Measurements from ENCODE around the gene TCF12.

TCF12 gene

DNA sequence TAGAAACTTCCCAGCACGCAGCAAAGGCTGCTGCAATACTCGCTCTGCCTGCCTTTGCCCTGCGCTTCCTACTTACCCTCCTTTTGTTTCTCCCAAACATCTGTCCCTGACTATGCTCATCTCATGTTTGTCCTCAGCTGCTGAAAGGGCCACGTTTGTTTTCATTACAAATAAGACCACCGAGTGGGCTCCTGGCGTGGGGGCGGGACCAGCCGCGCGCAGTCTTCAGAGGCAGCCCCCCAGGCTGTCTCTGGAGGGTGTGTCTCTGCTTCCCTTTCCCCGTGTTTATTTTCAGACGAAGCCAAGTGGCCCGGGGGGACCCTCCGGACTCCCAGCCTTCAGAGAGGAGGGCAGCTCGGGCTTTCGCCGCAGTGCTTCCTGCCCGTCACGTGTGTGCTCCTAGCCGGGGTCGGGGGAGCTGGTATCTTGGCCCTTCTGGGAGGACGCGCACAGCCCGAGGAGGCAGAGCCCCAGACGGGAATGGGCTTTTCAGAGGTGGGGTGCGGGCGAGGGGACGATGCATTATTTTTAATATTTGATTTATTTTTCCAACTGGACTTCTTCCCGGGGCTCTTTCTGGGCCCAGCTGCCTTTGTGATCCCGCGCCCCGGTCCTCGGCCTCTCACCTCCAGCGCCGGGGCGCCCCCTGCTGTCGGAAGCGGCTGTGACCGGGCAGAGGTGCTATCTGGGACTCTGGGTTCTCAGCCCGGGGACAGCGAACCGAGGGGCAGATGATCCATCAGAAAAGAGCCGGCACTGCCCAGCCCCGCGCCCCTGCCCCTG lies 387.9 kb downstream of the TCF12 start:
- DNase-seq: peak; percentile 80

DNA sequence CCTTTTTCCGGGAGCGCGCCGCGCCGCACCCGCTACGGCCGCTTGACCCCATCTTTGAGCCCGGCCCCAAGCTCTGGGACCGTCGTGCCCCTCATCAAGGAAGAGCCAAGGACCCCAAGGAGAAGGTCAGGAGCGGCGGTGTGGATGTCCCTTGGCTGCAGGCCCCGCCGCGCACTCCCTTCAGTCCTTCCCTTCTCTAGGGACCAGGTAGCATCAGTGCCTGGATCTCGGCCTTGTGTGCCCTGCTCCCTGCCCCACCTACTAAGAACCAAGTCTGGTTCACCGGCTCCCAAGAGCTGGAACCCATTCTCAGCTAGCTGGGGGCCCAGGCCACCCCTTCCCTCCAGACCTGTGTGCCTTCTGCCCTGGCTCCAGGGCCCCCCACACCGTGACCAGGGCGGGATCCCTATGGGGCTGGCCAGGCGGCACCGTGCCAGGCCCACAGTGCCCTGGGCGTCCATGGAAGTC lies 388.5 kb downstream of the TCF12 start:
- no peak for DNase-seq

DNA sequence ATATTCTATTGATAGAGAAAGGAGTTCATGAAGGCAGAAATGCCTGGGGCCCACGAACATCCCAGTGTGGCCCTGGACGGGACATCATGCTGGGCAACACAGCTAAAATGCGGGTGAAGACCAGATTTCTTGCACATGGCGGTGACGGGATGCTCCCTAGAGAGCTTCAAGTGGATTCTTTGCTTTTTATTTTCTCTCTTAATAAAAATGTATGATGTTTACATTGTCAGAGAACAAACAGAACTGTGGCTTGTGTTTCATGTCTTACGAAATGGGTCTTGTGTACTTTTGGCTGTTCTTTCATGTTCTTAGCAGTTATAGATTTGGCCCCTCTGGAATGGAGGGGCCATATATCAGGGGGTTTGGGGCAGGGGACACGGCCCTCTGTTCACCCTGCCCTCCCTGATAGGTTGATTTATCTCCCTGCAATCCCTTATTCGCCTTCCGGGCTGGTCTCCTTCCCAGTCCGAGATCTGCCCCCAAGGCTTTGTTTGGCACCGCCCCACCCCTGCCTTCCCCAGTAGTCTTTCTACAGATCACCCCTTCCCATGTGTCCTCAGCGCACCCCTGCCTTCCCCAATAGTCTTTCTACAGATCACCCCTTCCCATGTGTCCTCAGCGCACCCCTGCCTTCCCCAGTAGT lies 389.2 kb downstream of the TCF12 start:
- DNase-seq: no peak

DNA sequence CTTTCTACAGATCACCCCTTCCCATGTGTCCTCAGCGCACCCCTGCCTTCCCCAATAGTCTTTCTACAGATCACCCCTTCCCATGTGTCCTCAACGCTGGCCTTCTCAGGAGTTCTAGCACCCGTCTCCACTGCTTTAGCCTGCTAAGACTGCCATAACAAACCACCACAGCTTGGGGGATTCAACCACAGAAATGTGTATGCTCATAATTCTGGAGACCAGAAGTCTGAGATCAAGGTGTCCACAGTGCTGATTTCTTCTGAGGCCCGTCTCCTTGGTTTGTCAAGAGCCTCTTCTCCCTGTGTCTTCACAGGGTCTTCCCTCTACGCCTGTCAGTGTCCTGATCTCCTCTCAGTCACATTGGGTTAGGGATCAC lies 389.7 kb downstream of the TCF12 start:
- no peak for DNase-seq

DNA sequence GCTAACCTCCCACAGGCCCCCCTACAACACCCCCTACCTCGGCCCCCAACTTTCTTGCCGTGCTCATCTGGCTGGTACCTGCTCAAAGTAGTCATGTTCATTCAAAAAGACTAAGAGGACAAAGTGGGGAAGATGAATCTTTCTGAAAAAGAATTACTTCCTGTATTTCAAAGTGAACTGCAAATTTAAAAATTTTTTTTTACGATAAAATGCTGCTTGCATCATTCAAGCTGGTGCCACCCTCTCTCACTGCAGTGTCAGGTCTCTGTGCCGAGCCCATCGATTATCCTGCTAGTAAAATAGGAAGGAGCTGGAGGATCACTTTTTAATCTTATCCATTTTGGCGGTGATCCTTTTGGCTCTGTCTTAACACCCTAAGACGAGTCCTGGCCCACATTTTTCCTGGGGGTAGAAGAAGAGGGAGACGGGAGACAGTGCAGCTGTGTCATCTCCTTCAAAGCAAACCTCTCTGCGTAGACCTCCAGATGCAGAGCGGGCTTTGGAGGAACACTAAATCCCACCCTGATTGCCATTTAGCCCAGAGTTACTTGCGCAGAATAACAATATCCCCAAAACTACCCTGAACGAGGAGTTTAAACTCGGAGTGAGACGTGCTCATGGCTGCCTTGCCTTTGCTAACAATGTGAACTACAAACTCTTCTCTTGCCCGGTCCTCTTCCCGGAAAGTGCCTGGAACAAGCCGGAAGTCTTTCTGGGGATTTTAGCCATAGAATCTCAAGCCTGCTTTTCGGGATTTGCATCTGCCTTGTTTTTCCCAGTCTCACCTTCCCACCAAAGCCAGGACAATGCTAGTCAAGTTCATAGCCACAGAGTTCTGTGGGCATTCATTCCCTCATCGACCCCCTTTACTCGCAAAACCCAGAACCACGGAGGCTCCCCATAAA lies 391.7 kb downstream of the TCF12 start:
- DNase-seq: no peak

DNA sequence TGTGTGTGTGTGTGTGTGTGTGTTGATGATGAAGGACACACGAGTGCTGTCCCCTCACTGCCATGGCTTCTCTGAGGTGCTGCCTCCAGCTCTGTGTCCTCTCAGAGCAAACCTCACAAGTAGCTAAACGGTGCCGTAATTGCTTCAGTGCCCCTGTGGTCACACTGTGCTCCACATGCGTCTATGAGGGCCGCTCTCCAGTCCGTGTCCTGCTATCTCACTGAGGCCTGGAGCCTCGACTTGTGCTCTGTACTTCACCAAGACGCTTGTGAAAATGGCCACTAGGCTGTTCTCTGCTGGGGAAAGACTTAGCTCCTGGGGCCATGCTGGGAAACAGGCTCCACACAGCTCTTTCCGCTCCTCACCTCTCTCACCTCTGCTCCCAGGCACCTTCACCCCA lies 392.4 kb downstream of the TCF12 start:
- no peak for DNase-seq

DNA sequence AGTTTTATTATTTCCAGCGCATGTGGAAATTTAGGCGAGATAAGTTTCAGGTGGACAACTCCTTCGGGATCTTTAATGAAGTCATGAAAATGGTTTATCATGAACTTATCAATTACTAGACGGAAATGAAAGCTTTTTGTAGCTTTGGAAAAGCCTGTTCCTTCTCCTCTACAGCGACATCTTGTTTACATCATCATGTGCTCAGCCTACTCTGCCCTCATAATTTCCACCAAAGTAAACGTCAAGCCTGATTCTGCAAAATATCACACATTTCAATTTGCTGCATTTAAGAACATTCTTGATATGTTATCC lies 393.5 kb downstream of the TCF12 start:
- no peak for DNase-seq

DNA sequence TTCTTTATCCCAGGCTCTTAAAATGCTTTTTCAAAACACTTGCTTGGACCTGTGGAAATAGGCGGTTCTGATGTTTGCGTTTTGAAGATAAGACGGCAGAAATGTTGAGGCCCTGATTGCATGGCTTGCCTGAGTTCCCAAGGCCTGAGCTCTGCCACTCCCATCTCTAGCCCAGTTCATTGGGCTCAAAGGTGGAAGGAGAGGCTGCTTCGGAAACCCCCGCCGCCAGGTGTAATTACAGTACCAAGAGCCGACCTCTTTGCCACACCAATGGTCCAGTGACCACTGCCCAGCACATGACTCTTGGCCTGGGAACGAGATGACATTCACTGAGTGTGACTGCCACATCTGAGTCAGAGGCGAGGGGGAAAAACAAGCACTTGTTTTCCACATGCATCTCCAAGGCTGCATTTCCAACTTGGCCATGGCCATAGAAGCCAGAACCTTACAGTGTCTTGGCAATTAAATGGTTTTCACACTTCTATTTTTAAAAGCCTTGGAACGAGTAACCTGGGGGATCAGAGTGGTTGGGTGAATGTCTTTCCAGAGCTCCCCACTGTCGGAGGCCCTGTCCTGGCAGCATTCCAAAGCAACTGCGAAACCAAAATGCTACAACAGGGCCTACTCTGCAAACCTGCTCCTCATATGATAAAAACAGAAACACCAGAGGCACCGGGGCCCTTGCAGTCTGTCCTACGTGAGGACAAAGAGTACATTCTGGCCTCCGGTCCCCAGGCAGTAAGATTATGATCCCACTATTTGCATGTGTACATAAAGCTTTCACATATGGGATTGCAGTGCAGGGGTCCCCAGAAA lies 394.1 kb downstream of the TCF12 start:
- no peak for DNase-seq

DNA sequence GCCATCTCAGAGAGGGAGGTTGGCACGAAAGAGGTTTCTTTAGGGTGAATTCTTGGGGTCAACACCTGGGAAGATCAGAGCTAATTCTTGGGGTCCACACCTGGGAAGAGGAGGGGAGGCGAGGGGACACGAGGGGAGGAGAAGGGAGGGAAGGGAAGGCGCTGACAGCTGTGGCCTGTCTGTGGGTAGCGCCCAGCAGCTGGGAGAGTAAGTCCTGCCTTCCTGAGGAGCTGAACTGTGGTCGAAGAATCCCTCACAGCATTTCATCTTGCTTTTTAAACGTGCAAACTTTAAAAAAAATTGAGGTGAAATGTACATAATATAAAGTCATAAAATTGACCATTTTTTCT lies 394.7 kb downstream of the TCF12 start:
- no peak for DNase-seq

DNA sequence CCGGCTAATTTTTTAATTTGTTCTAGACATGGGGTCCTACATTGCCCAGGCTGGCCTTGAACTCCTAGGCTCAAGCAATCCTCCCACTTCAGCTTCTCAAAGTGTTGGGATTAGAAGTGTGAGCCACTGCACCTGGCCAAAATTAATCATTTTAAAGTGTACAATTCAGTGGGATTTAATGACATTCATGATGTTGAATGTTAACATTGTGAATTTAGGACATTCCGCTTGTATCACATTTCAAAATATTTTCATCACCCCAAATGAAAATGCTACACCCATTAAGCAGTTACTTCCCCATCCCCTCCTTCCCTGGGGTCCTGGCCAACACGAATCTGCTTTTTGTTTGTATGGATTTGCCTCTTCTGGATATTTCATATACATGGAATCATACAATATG lies 395.8 kb downstream of the TCF12 start:
- no peak for DNase-seq

DNA sequence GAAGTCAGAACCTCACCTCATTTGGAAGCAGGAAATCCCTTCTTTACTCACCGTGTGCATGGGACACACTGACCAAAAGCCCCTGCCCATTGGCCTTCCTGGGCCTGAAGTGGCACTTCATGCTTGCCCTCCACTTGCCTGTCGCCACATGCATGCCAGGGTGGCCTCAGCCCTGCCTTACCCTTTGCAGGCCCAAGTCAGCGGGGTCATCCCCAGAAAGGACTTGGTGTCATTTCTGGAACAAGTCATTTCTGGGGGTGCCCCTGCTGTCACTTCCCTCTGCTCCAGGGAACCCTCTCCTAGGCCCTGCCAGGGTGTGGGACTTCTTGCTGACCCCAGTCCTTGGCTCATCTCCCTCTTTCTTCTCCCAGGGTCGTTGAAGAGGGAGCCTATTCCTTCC lies 398.0 kb downstream of the TCF12 start:
- DNase-seq: no peak

DNA sequence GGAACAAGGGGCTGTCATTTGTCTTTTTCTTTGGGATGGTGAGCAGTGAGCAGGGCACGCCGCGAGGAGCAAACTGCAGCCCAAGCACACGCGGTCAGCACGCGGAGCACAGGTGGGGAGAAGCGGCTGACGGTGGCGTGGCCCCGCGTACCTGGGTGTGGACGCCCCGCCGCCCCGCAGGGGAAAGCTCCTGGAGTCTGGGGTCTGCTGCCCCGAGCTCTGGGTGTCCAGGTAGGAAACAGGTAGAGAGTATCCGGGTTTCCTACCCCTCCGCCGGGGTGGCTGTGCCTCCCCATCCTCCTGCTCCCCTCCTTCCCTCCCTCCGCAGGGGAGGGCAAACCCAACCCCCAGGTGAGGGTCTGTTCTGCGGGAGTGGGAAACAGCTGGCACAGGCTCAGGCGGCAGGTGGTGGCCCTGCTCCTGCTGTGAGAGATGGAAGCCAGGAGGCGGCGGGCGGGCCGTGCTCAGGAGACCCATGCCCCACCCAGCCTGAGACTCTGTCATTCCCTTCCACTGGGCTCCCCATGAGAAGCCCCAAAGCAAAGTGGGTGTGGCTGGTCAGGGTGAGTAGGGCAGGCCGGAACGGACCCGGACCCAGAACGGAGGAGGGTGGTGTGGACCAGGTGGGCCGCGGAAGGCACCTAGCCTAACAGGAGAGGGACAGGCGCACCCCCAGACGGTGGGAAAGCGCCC lies 400.9 kb downstream of the TCF12 start:
- no peak for DNase-seq

DNA sequence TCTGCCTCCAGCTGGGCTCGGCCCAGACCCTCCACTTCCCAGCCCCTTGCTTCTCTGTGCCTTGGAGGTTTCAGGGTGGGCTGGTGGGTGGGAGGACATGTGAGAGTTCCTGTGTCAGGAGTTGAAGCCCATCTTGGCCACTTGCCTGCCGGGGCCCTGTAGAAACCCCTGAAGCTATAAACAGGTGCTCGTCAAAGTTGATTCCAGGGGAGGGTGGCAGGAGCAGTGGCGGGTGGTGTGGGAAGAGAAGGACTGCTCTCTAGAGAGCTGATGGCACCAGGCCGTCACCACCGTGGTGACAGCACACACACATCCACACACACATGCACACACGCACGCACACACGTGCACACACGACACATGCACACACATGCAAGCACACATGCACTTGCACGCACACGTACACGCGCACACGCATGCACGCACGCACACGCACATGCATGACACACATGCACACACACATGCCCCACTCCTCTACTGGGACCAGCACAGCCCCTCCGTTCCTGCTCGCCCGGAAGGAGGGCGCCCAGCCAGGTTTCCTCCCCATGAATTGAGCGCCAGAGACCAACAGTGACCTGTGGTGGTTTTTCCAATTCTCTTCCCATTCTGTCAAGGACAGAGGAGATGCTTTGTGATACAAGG lies 401.6 kb downstream of the TCF12 start:
- DNase-seq: no peak

DNA sequence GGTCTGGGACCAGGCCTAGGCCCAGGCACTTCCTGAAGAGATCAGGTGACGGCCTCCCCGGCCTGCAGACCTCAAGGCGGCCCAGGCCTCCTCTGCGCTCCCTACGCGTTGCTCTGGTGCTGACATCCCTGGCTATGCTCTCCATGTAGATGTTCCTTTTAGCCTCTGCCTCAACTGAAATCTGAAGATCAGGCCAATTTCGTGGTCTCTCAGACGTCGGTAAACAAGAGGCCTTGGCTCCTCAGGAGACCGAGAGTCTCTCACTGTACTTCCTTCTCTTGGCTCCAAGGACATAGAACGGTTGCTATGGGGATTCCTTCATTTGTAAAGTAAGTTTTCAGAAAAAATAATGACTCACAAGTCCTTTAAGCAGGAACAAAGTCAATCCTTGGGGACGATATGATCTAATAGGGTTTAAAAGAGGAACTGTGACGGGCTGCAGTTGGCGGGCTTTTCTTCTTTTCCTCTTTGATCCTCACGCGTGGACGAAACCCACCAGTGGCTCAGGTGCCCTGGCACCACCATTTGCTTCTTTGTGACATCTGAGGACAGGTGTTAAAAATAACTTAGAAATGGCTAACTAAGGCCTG lies 402.3 kb downstream of the TCF12 start:
- DNase-seq: no peak

DNA sequence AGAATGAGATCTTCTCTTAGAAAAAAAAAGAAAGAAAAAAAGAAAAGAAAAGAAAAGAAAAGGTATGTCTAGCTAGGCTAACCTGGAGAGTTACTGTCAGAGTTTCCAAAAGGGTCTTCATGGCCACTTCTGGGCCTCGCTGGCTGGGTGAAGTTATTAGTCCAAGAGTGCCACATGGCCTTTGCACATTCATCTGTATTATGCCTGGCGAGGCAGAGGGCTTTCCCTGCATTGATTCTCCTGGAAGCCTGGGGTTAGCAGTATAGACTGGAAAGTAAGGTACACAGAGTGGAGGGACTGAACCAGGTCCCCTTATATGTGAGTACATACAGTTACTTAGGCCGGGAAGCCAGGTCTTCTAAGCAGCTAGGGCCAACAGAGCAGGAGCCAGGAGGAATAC lies 403.0 kb downstream of the TCF12 start:
- DNase-seq: no peak

DNA sequence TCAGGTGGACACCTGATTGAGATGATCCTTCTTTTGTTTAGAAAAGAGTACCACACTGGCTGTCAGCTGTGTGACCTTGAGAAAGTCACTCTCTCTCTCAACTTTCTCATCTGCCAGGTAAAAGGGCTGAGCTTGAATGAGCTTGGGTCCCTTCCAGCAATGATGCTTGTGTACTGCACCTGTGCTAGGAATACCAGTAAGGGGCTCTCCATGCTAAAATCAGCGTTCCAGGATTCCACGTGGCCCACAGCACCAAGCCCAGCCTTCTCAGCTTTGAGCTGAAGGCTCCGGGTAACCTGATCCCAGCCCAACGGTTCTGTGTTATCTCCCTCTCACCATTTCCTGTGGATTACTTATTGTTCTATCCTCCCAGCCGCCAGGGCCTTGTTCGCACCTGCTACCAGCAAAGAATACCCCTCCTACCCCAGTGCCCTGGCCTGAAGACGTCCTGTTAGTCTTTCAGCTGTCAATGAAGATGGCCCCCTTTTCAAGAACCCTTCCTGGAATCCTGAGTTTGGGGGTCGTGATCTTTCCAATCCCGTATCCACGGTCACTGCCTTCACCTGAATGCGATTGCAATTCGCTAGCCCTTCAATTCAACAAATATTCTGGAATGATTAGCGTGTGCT lies 403.6 kb downstream of the TCF12 start:
- no peak for DNase-seq

DNA sequence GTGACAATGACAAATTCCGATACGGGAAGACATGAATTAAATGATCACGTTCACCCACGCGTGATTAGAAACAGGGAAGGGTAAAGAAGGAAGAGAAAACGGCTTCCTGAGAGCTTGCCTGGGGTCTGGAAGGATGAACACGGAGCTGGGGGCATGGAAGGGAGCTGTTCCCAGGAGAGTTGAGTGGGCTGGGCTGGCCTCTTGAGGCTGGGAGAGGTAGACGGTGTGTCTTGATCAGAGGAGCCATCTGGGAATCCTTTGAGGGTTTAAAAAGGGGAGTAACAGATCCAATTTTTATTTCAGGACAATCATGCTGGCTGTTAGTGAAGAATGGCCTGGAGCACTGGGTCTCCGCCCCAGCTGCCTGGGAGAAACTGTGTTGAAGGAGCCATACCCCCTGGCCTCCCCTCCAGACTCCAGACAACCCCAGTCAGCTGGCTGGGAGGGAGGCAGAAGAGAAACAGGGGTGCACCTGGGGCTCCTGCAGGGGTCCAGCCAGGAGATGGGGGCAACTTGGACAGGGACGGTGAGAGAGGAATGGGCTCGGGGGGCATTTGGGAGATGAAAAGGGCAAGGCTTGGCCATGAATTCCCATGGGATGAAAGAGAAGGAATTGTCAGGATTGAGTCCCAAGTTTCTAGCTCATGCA lies 404.3 kb downstream of the TCF12 start:
- no peak for DNase-seq

DNA sequence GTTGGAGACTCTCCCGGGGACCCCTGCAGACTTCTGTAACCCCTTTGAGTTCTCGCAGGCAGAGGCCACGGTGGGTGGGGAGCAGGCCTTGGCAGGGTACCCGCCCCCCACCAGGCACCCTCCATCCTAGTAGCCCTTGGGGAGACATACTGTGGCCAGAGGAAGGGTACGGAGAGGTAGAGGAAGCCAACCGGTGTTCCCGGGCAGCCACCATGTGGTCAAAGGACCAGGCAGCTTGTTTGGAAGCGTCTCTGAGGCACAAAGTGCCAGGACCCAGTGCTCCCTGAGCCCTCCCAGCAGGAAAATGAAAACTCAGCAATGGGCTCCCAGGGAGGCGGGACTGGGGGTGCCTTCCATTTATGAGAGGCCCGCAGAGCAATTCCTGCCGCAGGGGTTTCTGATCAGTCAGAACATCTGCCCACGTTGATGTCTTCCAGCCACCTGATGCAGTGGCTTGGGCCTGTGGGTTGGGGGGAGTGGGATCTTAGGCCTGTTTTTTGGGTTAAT lies 404.9 kb downstream of the TCF12 start:
- DNase-seq: no peak

DNA sequence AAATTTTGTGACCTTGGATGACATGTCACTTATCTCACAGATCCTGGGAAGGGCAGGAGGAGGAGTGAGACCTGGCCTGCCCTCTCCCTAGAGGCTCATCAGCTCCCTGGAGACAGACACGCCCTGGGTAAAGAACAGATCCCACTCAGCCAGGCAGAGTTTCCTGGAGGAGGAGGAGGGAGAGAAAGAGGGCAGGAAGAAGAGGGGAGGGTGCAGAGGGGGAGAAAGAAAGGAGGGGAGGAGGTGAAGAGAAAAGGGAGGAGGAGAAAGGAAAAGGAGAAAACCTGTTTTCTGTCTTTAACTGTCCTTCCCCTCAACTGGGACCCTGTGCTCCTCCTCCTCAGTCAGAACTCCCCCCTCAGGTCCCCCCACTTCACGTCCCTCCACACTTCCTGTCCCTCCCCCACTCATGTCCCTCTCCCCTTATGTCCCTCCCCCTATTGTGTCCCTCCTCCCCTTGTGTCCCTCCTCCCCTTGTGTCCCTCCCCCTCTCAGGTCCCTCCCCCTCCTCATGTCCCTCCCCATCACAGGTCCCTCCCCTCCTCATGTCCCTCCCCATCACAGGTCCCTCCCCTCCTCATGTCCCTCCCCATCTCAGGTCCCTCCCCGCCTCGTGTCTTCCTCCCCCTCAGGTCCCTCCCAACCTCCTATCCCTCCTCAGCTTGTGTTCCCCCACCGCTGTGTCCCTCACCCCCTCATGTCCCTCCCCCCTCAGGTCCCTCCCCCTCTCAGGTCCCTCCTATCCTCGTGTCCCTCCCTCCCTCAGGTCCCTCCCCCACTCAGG lies 405.6 kb downstream of the TCF12 start:
- DNase-seq: peak; percentile 92

DNA sequence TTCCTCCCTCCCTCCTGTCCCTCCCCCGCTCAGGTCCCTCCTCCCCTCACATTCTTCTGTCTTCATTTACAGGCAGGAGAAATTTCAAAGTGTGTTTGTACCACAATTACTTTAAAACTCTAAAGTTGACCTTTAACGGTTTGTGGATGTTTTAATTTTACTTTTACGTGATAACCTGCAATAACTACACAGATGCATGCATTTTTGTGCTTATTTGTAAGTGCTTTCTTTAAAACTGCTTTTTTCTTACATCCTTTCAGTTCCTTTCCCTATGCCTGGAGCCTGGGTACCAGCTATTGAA lies 406.1 kb downstream of the TCF12 start:
- no peak for DNase-seq
